SKM-1 treated with dmso at 0.1 percent for 144 hours (cell line): ENCODE data around the gene VPS37D.
"Not testable (repeated sequence)": the region's sequence is repeated elsewhere in the genome, so short reads cannot be mapped to it uniquely, and the experiment has no call there.

Experiments used
- DNase-seq: peaks from one replicate; lab custom pipeline; 2025; ENCODE audit not compliant: unreplicated experiment; lab: John Stamatoyannopoulos, UW

Gene VPS37D

DNA sequence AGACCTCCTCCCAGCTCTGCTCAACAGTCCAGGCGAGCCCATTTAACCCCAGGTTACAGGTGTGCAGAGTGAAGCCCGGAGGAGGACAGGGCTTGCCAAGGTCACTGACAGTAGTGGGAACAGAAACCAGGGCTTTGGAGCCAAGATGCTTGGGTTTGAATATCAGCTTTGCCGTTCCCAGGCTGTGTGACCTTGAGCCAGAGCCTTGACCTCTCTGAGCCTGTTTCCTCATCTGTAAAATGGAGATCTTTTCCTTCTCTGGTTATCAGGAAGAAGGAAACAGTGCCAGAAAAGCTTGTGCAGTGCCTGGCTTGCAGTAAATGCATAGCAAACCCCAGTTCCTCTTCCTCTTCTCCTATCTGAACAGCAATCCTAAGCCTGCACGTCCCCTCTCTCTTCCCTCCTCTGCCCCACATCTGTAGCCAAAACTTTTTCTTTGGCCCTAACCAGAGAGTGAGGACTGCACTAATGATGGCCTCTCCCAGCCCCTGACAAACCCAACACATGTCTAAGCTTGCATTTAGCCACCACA lies 21.9 kb upstream of the VPS37D start:
- peak; percentile 49 for DNase-seq

DNA sequence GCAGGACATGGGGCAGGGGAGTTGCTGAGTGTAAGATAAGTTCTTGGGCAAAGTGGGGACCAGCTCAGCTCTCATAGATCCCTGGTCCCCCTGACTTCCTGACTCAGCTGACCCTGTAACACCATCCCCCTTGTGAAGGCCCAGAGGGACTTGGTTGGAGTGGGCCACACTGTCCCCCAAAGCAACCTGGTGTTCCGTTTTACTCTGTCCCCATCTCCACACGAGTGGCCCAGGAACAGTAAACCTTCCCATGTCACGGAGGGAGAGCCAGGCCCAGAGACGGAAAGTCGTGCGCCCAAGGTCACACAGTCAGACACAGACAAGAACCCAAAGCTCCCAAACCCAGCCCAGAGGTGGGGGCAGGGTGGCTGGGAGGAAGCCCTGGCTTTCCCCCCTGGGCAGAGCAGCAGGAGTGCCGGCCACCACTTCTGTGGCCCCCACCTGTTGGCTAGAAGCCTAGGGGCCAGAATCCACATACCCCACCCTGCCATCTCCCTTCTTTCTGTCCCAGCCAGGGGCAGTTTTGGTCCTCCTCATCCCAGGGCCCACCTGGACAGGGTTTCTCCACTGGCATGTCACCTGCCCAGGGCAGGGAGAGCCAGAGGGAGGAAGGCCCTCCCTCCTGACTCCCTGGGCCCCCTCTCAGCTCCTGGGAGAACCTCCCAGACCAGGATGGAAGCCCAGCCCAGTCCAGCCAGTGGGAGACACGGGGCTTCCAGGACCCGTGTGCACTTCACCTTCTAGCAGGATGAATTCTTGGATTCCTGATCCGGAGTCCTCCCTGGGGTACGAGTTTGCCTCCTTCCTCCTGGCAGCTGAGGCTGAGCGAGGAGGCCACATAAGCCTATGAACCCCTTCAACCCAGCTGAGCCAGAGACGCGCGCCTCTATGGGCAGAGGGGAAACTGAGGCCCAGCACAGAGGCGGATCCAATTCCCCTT lies 20.6 kb upstream of the VPS37D start:
- DNase-seq: no peak

DNA sequence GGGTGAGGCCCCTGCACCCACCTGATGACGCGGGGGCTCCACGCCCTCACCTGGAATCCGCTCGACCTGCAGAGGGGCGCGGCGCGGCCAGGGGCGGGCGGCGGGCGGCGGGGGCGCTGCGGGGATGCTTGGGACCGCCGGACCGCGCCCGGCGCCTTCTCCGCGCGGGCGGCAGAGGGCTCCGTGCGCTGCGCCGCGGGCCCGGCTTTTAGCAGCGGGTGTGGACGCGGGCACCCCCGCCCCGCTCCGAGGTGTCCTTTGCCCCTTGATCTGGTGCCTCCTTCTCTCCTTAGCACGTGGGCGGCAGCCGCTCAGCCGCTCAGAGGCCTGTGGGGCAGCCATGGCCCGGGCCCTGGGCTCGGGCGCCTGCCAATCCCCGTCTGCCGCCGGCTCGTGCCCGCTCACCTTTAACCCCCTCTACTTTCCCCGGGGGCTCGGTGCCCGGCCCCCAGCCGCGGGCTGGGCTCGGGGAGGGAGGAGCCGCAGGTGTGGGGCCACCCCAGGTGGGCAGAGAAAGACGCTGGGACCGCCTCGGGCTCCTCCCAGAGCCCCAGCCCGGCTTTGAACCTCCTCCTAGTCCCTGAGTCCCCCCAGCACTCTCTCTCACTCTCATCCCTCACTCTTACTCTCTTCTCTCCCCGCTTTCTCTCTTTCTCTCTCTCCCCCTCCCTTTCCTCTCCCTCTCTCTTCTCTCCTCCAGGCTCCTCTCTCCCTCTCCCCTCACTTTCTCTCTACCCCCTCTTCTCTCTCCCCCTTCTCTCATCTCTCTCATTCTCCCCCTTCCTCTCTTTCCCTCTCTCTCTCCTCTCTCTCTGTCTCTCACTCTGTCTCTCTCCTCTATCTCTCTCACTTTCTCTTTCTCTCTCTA lies 19.7 kb upstream of the VPS37D start:
- DNase-seq: no peak

DNA sequence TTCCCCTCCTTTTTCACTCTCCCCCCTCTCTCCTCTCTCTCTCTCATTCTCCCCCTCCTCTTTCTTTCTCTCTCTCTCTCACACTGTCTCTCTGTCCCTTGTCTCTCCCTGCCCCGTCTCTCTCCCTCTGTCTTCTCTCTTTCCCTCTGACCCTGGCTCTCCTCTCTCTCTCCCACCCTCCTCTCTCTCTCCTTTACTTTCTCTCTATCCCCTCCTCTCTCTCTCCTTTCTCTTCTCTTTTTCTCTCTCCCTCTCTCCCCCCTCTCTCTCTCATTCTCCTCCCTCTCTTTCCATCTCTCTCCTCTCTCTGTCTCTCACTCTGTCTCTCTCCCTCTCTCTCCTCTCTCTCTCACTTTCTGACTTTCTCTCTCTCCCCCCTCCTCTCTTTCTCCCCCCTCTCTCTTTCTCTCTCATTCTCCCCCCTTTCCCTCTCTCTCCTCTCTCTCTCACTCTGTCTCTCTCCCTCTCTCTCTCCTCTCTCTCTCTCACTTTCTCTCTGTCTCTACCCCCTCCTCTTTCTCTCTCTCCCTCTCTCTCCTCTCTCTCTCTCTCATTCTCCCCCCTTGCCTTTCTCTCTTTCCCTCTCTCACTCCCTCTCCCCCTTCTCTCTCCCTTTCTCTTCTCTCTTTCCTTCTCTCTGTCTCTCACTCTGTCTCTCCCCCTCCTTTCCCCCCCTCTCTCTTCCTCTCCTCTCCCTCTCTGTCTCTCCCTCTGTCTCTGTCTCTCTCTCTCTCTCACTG lies 18.9 kb upstream of the VPS37D start:
- no peak for DNase-seq

DNA sequence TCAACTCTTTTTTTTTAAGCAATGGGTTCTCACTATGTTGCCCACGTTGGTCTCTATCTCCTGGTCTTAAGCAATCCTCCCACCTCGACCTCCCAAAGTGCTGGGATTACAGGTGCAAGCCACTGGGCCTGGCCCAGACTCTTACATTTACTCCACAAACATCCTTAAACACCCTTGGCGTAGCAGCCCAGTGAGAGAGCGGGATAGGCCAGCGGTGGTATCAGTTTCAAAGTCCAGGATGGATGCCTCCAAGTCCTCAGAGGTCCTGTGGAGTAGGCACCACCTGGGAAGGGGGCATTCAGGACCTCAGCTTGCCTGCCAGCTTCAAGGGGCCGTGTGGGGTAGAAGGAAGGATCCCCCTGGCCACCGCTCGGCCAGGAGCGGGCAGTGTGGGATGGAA lies 18.1 kb upstream of the VPS37D start:
- DNase-seq: no peak

DNA sequence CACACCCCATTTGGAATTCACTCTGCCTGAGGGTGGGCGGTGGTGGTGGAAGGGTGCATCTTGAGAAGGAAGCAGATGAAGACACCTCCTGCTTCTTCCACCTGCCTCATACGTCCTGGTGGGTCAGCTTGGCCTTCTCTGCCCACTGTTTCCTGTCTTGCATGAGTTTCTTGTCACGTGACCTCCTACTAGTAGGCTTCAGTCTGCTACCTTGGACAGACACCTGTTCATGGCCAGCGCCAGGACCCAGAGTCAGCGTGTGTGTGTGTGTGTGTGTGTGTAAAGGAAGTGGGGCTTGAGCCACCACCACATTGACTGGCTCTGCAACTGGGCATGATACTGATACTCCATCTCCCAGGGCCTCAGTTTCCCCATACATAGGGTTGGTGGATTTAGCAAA lies 17.1 kb upstream of the VPS37D start:
- DNase-seq: no peak

DNA sequence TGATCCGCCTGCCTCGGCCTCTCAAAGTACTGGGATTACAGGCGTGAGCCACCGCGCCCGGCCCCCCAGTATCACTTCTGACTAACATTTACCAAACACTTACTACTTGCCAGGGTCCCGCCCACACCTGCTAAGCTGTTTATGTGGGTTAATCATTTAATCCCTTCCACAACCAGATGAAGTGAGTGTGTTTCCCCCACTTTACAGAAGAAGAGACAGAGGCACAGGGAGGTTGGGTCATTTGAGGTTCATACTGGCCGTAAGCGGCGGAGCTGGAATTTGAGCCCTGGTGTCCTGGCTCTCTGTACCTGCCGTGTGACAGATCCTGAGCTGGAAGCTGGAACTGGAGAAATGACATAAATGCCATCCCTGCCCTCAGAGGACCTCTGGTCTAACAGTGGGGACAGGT lies 15.1 kb upstream of the VPS37D start:
- no peak for DNase-seq

DNA sequence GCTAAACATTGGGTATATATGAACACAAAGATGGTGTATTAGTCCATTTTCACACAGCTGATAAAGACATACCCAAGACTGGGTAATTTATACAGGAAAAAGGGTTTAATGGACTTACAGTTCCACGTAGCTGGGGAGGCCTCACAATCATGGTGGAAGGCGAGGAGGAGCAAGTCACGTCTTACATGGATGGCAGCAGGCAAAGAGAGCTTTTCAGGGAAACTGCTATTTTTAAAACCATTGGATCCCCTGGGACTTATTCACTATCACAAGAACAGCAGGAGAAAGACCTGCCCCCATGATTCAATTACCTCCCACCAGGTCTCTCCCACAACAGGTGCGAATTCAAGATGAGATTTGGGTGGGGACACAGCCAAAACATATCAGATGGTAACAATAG lies 12.3 kb upstream of the VPS37D start:
- DNase-seq: not testable (repeated sequence)

DNA sequence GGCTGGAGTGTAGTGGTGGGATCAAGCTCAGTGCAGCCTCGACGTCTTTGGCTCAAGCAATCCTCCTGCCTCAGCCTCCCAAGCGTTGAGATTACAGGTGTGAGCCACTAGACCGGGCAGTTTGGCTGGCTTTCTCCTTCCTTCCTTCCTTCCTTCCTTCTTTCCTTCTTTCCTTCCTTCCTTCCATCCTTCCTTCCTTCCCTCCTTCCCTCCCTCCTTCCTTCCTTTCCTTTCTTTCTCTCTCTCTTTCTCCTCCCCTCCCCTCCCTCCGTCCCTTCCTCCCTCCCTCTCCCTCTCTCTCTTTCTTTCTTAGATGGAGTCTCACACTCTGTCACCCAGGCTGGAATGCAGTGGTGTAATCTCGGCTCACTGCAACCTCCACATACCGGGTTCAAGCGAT lies 7.6 kb upstream of the VPS37D start:
- DNase-seq: no peak

DNA sequence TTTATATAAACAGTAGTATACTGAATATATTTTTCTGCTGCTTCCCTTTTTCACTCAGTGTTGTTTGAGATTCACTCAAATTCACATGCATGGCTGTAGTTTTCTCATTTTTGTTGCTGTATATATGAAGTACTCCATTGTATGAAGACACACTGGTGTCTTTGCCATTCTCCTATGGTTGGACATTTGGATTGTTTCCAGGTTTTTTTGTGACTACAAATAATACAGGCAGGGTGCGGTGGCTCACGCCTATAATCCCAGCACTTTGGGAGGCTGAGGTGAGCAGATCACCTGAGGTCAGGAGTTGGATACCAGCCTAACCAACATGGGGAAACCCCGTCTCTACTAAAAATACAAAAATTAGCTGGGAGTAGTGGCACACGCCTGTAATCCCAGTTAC lies 7.0 kb upstream of the VPS37D start:
- not testable (repeated sequence) for DNase-seq

DNA sequence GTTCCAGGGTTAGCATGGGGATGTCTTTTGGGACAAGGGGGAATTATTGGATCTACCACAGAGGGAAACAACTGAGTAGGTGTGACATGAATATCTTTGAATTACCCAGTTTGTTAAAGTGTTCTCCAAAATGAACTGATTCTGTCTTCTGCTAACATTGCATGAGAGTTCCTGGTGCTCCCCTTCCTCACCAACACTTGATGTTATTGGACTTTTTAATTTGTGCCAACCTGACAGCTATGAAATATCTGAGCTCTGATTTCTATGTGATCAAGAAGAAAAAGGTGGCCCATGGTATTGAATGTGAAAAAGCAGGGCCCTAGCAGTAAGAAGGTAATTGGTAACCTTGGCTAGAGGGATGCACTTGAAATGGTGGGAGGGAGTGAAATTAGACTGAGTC lies 4.6 kb upstream of the VPS37D start:
- DNase-seq: no peak

DNA sequence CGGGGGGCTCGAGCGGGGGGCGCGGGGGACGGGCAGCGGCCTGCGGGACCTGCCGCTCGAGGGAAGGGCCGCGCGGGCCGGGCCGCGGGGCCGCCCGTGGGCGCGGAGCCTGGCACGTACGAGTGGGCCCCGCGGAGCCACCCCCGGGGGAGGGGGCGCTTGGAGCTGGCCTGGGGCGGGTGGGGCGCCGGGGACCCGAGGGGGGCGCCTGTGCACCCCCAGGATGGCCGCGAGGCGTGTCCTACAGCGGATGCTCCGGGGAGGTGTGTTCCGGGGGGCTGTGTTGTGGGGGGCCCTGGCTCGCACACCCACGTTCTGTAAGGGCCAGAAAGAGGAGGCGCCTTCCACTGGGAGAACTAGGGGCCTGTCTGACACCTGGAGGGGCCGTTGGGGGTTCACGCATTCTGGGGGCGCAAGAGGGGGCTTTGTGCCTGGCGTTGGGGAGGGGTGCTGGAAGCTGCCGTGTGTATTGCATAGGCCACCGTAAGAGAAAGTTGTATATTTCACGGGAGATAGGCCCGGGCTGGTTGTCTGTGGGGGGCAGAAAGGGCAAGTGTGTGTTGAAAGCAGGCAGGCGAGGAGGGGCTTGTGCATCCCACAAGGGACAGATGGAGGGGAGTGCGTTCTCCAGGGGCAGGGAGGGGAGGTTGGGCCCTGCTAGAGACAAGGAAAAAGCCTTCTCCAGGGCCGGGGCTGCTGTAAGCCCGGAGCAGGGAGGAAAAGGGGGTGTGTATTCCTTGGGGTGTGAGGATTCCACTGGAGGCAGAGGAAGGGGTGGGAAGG lies 663 bp downstream of the VPS37D start:
- no peak for DNase-seq

DNA sequence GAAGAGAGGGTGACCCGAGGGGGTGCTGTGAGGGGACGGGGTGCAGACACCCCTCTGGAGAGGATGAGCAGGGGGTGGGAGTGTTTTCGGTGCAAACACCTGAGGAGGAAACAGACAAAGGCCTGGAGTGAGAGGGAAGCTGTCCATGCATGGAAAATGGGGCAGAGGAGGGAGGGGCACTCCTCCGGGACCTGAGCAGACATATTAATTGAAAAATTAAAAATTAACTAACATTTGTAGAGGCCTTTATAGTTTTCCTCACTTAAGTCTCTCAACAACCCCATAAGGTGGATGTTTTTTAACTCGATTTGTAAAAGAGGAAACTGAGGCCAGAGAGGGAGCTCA lies 1.2 kb downstream of the VPS37D start:
- no peak for DNase-seq

DNA sequence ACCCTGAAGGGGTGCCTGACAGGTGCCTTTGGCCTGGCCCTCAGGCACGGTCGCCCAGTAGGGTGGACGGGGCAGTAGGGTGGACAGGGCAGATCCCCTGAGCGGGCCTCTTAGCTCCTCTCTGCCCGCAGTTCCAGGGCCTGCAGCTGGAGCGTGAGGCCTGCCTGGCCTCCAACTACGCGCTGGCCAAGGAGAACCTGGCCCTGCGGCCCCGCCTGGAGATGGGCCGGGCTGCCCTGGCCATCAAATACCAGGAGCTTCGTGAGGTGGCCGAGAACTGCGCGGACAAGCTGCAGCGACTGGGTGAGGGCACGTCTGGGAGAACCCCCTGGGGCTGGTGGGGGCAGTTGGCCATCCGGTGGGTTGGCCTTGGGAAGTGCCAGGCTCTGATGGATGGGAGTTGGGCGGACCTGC lies 1.7 kb downstream of the VPS37D start:
- DNase-seq: no peak

DNA sequence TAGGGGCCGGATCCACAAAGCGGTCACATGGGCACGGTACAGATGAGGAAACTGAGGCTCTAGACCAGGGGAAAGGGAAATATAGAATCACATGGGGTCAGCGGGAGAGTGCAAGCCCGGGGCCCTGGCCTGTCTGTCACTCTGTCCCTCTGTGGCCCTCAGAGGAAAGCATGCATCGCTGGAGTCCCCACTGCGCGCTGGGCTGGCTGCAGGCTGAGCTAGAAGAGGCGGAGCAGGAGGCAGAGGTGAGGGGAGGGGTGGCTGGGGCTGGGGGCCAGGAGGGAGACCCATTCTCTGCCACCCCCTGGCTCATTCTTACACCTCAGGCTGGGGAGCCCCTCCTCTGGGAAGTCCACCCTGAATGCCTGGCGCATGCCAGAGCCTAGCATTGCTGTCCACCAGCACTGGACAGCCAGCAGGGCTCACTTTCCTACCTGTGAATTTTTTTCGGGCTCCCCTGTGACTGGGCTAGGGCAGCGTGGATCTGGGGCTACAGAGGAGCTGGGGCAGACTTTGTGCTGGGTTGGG lies 2.3 kb downstream of the VPS37D start:
- no peak for DNase-seq

DNA sequence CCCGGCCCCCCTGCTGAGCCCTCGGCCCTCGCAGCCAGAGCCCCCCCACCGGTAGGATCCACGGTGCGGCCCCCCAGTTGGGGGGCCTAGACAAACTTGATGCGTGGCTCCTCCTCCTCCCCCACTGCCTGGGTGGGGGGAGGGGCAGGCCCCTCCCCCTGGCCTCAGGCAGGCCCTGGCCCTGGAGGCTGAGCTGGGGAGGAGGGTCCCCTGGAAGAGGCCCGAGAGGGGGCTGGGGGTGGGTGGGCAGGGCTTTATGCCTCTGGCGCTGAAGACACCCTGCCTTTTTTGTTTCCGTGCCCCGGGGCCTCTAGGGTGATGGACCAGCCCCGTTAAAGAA lies 3.7 kb downstream of the VPS37D start:
- no peak for DNase-seq

DNA sequence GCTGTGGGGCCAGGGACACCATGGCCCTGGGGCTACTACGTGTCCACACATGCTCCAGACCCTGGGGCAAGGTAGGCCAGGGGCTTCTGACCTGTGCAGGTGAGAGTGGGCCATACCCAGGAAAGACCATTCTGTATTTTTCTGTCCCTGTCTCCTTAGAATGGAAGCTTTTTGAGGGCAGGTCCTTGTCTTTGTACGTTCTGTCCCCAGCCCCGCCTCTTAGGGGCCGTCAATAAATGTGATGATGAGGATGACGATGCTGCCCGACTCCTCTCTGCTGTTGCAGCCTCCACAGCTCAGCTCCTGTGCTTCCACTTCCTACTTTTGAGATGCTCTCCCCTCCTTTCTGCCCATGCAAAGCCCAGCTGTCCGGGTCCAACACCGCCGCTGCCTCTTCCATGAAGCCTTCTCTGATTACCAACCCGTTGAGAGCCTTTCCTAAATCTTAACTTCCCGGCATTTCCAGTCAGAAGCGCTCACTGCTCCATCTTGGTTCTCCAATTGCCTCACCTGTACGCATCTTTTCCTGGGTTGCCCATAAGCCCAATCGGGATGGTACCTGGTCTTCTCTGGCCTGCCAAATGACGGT lies 4.3 kb downstream of the VPS37D start:
- DNase-seq: no peak

DNA sequence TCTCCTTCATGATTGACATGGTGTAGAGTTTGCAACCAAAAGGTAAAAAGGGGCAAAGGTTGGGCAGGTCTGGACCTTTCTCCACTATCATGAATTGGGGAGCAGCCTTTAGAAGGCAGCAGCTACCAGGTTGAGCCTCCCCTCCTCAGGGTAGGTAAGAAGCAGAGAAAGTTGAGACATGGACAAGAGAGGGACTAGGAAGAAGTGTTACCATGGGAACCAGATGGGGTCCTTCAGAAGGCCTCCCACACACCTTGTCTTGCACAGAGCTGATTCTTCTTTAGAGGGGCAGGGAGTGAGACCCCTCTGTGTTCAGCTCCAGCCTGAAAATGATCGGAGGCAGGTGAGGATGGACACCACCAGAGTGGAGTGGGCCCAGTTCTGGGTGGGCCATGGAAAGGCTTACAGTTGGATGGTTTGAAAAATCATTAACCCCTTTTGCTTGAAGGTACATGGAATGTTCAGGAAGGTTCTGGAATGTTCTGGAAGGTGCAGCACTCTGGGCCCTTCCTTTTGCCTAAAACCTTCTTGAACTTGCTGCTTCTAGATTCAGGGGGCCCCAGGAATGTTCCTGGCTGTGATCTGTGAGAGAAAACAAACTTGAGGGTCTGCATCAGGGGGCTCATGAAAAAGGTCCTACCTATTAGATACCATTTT lies 7.0 kb downstream of the VPS37D start:
- DNase-seq: no peak

DNA sequence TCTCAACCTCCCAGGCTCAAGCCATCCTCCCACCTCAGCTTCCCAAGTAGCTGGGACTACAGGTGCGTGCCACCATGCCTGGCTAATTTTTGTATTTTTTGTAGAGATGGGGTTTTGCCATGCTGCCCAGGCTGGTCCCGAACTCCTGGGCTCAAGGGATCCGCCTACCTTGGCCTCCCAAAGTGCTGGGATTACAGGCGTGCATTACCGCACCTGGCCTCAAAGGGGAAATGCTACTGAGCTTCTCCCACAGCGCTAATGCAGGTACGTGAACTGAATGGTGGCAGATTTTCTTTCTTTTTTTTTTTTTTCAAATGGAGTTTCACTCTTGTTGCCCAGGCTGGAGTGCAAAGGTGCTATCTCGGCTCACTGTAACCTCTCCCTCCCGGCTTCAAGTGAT lies 8.4 kb downstream of the VPS37D start:
- not testable (repeated sequence) for DNase-seq
